C1 segment of cervical spinal cord (tissue), 14 donors: ENCODE measurements around the gene ZNF583.

Experiments used
- DNase-seq, 14 donors: peaks; one replicate each; lab custom pipeline; 2025; lab: John Stamatoyannopoulos, UW

ZNF583 gene

DNA sequence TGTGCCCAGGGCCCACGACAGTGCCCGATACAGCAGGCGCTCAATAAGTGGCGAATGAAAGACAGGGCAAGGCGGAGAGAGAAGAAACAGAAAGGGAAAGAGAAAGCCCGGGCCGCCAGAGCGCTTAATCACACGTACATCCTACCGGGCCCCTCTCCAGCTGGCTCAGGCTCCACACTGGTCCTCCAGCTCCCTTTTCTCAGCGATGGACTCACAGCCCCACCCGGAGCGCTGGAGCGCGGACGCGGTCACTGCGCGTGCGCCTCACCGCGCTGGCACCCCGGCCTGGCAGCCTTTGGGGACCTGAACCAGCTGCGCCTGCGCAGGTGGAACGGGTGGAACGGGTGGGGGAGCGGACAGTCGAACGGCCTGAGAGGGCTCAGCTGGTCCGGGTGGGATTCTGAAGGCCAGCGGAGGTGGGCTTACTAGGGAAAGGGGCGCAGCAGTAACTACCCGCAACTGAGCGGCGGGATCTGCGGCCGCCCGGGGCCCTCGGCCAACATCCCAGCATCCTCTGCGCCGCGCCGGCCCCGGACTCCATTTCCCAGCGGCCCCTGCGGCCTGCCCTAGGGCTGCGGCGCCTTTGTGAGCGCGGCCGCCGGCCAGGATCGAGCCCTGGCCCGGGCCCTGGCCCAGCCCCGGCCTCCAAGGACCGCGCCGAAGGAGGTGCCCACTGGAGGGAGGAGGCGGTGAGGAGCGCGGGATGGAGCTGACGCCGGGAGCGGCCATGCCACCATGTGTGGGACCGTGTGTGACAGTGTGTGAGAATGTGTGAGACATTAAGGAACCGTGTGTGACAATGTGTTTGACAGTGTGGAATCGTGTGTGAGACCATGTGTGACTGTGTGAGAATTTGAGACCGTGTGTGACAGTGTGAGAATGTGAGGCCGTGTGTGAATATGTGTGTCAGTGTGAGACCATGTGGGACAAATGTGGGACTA, at the start of gene ZNF583:
Gene ZNF583 (plus strand): TSS at position 569 of the 941 bp plus-strand sequence. CDS start 2,783 bp downstream, outside the sequence.
- DNase-seq, result peak; percentile 84 to 98 (median 93)

DNA sequence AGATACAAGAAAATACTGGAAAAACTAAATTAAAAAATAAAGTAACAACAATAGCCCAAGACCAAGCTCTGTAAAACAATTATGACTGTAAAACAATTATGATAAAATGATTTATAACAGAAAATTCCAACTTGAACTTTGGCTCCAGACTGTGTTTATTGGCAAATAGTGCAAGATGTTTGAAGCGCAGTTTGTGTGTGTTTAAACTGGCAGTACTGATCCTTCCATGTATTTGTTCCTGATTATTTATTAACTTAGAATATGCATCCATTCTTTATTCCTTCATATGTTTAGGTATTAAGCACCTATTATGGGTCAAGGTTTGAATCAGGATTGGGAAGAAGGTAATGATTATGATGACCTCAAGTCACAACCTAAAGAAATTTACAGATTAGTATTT, 48.6 kb upstream of the ZNF583 start:
- DNase-seq, result no peak

DNA sequence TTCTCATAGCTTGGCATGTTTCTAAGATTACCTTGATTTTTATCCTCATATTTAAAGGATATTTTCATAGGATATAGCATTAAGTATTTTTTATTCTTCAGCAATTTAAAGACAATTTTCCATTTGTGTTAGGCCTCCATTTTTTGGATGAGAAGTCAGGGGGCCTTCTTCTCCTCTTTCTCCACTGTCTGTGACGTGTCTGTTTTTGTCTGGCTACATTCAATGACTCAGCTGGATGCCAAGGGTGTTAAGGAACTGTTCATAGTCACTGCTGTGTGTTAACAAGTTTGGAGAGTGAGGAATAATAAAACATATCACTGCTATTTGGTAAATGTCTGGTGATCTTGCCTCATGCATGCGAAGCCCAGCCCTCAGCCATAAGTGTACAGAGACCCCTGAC, 47.2 kb upstream of the ZNF583 start:
- DNase-seq, result no peak

DNA sequence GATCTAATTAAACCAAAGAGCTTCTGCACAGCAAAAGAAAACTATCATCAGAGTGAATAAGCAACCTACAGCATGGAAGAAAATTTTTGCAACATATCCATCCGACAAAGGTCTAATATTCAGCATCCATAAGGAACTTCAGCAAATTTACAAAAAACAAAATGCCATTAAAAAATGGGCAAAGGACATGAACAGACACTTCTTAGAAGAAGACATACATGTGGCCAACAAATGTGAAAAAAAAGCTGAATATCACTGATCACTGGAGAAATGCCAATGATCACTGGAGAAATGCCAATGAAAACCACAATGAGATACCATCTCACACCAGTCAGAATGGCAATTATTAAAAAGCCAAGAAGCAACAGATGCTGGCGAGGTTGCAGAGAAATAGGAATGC, 43.3 kb upstream of the ZNF583 start:
- no peak for DNase-seq

DNA sequence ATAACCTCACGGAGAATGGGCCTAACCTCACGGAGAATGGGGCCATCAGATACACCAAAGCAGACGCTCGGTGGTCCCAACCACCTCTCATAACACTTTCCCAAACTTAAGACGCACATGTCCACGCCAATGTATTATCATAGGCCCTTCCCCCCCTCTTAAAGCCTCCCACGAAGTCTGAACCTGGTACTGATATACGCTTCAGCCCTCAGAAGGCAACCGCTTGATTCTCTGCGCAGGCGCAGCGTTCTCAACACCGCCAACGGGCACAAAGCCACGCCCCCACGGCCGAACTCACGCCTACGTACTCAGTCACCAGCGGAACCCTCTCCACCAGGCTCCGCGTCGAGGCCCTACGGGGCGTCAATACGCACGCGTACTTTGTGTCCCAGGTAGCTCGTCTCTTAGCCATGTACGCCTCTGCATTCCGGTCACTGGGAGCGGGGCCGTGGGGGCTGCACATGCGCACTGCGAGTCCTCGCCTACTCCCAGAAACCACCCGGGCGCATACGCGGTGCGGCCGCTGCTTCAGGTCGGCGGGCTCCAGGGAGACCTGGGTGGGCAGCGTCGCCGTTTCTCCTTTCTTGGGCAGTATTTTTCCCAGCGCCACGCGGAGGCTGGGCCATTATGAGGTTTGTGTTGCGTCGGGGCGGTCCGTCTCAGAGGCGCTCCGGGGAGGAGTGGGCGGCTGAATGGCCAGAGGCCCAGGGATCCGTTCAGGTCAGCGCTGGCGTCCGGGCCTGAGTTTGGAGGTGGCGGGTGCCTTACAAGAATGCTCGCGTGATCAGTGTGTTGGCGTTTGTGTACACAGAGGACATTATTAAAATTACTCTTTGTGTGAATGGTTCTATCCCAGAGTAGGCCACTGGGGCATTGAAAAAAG, 36.1 kb upstream of the ZNF583 start:
- peak; percentile 33 to 92 (median 74) for DNase-seq

DNA sequence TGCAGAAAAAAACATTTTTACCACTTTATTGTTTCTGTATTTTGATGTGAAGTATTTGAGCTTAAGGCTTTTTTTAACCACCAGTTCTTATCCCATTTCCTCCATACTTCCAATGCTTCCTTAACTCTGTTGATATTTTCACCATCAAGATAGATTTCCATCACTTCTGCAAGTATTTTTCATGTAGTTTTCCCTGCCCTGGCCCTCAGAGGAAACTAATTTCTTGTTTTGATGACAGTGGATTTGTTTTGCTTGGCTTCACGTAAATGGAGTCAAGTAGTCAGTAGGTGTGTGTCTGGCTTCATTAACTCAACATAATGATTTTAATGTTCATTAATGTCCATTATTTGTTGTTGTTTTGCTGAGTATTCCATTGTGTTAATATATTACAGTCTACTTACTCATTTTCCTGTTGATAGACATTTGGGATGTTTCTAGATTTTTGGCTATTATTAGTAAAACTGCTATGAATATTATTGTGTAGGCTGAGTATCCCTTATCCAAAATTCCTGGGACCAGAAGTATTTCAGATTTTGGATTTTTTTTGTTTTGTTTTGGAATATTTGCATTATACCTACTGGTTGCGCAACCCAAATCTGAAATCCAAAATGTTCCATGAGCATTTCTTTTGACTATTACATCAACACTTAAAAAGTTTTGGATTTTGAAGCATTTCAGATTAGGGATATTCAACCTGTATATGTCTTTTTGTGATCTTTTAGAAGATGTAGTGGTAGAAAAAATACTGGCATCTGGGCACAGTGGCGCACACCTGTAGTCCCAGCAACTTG, 34.1 kb upstream of the ZNF583 start:
- DNase-seq, result no peak

DNA sequence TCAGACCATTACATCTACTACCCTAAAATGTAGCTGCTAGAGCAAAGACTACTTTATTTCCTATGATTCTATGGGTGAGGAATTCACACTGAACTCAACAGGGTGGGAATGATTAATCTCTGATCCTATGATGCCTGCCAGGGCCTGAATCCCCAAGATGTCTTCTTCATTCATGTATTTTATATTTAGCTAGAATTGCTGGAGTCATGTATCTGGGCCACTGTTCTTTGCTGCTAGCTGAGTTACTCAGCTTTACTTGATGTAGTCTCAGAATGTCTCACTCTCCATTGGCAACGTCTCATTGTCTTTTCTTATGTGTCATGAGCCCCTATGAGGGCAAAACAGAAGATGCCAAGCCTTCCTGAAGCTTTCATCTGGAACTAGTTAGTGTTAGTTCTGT, 31.9 kb upstream of the ZNF583 start:
- DNase-seq, result no peak

DNA sequence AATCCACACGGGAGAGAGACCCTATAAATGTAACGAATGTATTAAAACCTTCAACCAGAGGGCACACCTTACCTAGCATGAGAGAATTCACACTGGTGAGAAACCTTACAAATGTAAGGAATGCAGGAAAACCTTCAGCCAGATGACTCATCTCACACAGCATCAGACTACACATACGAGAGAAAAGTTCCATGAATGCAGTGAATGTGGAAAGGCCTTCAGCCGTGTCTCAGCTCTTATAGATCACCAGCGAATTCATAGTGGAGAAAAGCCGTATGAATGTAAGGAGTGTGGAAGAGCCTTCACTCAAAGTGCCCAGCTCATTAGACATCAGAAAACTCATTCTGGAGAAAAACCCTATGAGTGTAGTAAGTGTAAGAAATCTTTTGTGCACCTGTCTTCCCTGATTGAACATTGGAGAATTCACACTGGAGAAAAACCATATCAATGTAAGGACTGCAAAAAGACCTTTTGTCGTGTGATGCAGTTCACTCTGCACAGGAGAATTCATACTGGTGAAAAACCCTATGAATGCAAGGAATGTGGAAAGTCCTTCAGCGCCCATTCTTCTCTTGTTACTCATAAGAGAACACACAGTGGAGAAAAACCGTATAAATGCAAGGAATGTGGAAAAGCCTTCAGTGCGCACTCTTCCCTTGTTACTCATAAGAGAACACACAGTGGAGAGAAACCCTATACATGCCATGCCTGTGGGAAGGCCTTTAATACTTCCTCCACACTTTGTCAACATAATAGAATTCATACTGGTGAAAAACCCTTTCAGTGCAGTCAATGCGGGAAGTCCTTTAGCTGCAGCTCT, 26.8 kb upstream of the ZNF583 start:
- no peak for DNase-seq

DNA sequence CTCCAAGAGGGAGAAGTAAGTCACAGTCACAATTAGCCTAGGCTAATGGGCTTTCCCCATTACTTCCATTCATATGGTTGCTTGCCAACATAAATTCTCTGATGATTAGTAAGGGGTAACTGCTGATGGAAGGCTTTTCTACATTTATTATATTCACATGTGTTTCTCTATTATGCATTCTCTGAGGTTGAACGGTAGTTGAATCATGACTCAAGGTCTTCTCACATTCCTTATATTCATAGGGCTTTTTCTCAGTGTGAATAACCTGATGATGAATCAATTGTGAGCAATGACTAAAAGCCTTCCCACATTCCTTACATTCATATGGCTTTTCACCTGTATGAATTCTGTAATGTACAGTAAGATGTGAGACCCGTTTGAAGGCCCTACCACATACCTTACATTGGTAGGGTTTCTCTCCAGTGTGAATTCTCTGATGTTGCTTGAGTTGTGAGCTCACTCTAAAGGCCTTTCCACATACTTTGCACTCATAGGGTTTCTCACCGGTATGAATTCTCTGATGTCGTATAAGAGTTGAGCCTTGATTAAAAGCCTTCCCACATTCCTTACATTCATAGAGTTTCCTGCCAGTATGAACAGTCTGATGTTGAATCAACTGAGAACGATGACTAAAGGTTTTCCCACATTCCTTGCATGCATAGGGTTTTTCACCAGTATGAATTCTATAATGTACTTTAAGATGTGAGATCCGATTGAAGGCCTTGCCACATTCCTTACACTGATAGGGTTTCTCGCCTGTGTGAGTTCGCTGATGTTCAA, 20.1 kb upstream of the ZNF583 start:
- no peak for DNase-seq

DNA sequence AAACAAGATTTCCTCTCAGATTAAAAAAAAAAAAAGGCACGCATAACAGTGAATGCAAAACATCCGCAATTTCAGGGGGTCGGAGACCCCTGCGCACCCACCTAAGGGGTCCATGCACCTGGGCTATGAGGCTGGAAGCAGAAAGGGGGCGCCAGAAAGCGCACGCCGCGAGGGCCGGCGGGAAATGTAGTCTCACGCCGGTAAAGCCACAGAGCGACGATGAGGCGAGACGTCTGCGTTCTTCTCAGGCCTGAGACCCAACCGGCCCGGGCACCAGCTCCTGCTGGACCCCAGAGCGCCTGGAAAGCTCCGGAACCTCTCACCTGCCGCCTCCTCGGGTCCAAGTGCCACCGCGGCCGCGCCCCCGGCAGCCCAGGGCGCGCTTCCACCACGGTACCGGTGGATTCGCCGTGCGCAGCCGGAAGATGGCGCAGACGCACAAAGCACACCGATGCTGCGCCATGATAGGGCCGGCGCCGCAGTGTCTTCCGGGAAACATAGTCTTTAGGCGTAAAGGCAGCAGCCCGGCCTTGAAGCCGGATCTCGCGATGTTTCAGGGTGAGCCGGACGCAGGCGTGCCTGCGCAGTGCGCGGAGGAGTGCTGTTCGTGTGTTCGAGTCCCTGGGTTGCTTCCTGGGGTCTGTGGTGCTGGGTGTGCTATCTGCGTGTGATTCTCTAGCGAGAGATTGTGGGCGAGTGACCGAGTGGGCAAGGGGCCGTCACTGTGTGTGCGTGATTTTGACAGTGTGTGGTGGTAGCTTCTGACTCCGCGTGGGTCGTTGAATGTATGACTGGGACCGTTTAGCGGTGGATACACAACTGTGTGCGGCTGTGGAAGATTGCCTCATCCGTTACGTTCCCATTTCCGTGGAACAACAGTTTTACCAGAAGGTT, 10.8 kb upstream of the ZNF583 start, which contains the start of gene ZNF582:
Gene ZNF582 (minus strand): TSS at position 416 of the 894 bp plus-strand sequence. CDS start 1,782 bp downstream, outside the sequence.
- peak; percentile 67 to 99 (median 90) for DNase-seq

DNA sequence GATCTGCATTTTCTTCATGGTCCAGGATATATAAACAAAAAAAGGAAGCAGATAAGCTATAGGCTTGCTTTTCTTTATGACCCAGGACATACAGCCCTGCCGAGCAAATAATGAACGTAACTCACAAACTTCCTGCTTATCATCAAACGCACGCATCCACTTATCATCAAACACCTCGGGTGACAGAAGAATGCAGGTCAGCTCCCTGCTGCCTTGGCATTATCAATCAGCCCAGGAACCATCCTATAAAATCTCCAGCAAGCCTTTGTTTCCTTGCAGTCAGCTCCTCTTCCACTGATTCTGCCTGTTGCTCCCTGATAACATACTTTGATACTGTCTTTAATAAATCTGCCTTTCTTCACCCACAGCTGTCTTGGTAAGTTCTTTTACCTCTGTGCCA, 5.3 kb upstream of the ZNF583 start:
- no peak for DNase-seq

DNA sequence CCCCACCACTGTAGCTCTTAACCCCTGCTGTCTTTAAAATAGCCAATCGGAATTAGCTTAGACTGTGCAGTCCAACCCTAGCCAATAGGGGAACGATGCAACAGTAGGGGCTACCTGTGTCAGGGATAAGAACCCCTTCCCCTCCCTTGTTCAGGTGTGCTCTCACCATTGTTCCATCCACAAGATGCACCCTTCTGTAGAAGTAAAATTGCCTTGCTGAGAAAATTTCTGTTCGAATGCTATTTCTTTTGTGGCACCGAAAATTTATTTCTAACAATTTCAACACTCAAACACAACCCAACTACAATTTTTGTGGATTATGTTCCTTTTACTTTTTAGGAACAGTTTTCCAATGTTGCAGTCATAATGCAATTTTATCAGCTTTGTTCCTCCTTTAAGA, 3.6 kb upstream of the ZNF583 start:
- DNase-seq, result no peak

DNA sequence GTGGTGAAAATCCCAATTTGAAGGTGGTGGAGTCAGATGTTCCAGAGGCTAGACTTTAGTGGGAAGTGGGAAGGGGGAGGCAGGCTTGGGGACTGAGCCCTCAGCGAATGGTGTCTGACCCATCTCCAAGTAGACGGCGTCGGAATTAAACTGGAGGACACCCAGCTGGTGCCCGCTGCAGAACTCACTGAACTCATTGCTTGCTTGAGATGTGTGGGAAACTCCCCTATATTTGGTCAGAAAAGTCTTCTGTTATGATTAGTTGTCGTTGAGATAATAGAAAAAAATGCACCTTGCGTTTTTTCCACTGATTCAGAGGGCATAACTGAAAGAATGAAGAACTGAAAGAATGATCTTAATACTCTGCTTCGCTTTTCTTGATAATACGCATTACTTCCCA, 871 bp upstream of the ZNF583 start:
- peak in 1 of 14 donors; percentile 0 for DNase-seq

DNA sequence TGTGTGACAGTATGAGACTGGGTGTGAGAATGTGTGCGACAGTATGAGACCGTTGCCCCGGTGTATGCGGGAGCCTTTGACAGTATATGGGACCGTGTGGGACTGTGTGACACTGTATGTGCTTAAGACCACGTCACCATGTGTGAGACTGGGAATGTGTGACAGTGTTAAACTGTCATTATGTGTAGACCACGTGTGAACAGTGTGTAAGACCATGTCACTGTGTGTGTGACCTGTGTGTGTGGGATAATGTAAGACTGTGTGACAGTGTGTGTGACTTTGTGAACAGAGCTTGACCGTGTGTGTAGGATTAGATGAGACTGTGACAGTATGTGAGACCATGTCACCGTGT, 549 bp downstream of the ZNF583 start:
- DNase-seq, result no peak

DNA sequence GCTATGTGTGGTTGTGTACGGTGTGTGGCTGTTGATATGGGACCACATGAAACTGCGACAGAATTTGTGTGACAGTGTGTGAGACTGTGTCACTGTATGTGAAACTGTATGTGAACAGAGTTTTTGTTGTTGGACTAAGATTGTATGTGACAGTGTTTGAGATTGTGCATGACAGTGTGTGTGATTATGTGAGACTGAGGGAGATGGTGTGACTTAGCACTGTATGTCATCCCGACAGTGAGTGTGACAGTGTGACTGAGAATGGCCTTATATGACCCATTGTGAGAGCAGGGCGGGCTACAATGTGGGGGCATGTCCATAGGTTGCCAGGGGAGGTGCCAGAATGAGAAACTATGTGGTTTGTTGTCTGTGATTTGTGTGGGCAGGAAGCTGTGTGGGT, 930 bp downstream of the ZNF583 start:
- DNase-seq, result no peak

DNA sequence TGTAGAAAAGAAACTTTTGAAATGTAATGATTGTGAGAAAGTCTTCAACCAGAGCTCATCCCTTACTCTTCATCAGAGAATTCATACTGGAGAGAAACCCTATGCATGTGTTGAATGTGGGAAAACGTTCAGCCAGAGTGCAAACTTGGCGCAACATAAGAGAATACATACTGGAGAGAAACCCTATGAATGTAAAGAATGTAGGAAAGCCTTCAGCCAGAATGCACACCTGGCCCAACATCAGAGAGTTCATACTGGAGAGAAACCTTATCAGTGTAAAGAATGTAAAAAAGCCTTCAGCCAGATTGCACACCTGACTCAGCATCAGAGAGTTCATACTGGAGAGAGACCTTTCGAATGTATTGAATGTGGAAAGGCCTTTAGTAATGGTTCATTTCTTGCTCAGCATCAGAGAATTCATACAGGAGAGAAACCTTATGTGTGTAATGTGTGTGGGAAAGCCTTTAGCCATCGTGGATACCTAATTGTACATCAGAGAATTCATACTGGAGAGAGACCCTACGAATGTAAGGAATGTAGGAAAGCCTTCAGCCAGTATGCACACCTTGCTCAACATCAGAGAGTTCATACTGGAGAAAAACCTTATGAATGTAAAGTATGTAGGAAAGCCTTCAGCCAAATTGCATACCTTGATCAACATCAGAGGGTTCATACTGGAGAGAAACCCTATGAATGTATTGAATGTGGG, 19.3 kb downstream of the ZNF583 start:
- DNase-seq, result no peak

DNA sequence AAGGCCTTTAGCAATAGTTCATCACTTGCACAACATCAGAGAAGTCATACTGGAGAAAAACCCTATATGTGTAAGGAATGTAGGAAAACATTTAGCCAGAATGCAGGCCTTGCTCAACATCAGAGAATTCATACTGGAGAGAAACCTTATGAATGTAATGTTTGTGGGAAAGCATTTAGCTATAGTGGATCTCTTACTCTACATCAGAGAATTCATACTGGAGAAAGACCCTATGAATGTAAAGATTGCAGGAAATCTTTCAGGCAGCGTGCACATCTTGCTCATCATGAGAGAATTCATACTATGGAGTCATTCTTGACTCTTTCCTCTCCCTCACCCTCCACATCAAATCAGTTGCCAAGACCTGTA, 19.8 kb downstream of the ZNF583 start:
- DNase-seq, result no peak

DNA sequence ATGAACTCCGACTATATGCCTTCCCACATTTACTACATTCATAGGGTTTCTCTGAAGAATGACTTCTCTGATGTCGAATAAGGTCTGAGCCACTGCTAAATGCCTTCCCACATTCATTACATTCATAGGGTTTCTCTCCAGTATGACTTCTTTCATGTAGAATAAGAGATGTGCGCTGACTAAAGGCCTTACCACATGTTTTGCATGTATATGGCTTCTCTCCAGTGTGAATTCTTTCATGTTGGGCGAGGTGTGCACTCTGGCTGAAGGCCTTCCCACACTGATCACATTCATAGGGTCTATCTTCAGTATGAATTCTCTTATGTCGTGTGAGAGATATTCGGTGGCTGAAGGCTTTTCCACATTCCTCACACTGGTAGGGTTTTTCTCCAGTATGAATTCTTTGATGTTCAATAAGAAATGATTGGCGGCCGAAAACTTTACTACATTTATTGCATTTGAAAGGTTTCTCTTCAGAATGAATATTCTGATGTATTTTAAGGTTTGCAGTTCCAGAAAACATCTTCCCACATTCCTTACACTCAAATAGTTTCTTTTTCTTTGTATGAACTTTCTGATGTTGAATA, 37.2 kb downstream of the ZNF583 start:
- DNase-seq, result no peak
